HepG2 (cell line): ENCODE data around the gene CIDEA. TPM values are rescaled to one million over a fixed set of nuclear protein-coding genes. Genes with fewer than 3 reads are reported as not detected.

Experiments
- ATAC-seq: fragments of 200-7000 bp; cut with Tn5 transposase; 3 replicates; pipeline ENCODE4 v1.9.1; 2020; ENCODE audit warnings: mild to moderate bottlenecking, moderate library complexity
- BruUV-seq: library from RNA; stranded (reverse); fragments of 400-500 nt; replicated peaks from 2 replicates; lab custom pipeline; 2021; lab: Mats Ljungman, UMichigan
- CTCF ChIA-PET: fragments of 300-600 bp; formaldehyde crosslinking; extraction: SDS; loops from one replicate; lab custom pipeline; 2021; ENCODE audit warnings: low total read pairs, inconsistent platforms, low intra/inter-chr PET ratio; lab: Yijun Ruan, JAX
- POLR2A ChIA-PET: fragments of 350-600 bp; sonication (Branson Sonifier 250); formaldehyde crosslinking; loops from one replicate; lab custom pipeline; 2020; ENCODE audit warnings: antibody characterized with exemption, inconsistent platforms; lab: Yijun Ruan, JAX
- DNase-seq: peaks from one replicate; pipeline ENCODE4 v3.0.0-alpha.2; 2015; ENCODE audit warnings: low spot score
- FAIRE-seq: peaks from 3 replicates; lab custom pipeline; 2011; peaks lifted over from hg19 to GRCh38; lab: Jason Lieb, UNC
- H2AFZ ChIP-seq: one replicate; pipeline ENCODE4 v1.6.1; 2011; ENCODE audit warnings: low read length, inconsistent platforms
- H3K27ac ChIP-seq: fragments of 300-600 bp; 3 replicates; pipeline ENCODE4 v1.8.0; 2011; ENCODE audit warnings: mixed run types, mild to moderate bottlenecking, mixed read lengths, low read length, inconsistent platforms; ENCODE audit not compliant: insufficient read depth; ENCODE audit errors: extremely low read length
- H3K27me3 ChIP-seq, 2 experiments: fragments of 200-600 bp in 1 of 2; 2 replicates in 1 of 2; 3 replicates in 1 of 2; pipeline versions ENCODE4 v1.6.0 to v1.8.0; 2011; ENCODE audit warnings: low read length in 2 of 2, mild to moderate bottlenecking in 2 of 2, moderate library complexity in 2 of 2, inconsistent platforms in 1 of 2; ENCODE audit not compliant: insufficient read depth in 2 of 2, control insufficient read depth in 1 of 2
- H3K36me3 ChIP-seq, 2 experiments: fragments of 200-600 bp in 1 of 2; replicated peaks in 1 of 2; 2 replicates in 1 of 2; 3 replicates in 1 of 2; pipeline versions ENCODE4 v1.5.1 to v1.8.0; 2011; ENCODE audit warnings: low read length in 2 of 2, inconsistent platforms in 1 of 2; ENCODE audit not compliant: insufficient read depth in 2 of 2, control insufficient read depth in 1 of 2
- H3K4me1 ChIP-seq: 2 replicates; pipeline ENCODE4 v1.5.1; 2012; ENCODE audit warnings: low read length, inconsistent platforms; ENCODE audit not compliant: insufficient read depth
- H3K4me2 ChIP-seq: 2 replicates; pipeline ENCODE4 v1.6.0; 2011; ENCODE audit warnings: low read depth, low read length, inconsistent platforms
- H3K4me3 ChIP-seq, 3 experiments: fragments of 200-600 bp in 1 of 3; sonication (generic), shearing (Covaris generic) in 1 of 3; replicated peaks in 1 of 3; 2 replicates each; pipeline ENCODE4 v1.5.1; 2011 to 2016; ENCODE audit warnings: low read length in 3 of 3, inconsistent platforms in 2 of 3, low read depth in 2 of 3, mild to moderate bottlenecking in 2 of 3, control low read depth in 1 of 3, mixed read lengths in 1 of 3; ENCODE audit not compliant: insufficient read depth in 1 of 3
- H3K79me2 ChIP-seq: one replicate; pipeline ENCODE4 v1.6.1; 2011; ENCODE audit warnings: low read length, inconsistent platforms; ENCODE audit not compliant: insufficient read depth
- H3K9ac ChIP-seq: 2 replicates; pipeline ENCODE4 v1.6.0; 2011; ENCODE audit warnings: mild to moderate bottlenecking, low read depth, low read length, inconsistent platforms; ENCODE audit not compliant: insufficient read depth
- H3K9me3 ChIP-seq: 2 replicates; pipeline ENCODE4 v1.5.1; 2012; ENCODE audit warnings: mild to moderate bottlenecking, low read length
- H4K20me1 ChIP-seq: 2 replicates; pipeline ENCODE4 v1.6.0; 2011; ENCODE audit warnings: inconsistent platforms, mild to moderate bottlenecking, low read length, moderate library complexity; ENCODE audit not compliant: insufficient read depth
- CAMTA2 ChIP-seq: sonication (generic); formaldehyde crosslinking; IDR thresholded peaks from 2 replicates; pipeline ENCODE4 v1.4.0; 2020; ENCODE audit warnings: mild to moderate bottlenecking, missing genetic modification reagents, borderline replicate concordance
- E2F5 ChIP-seq: sonication (generic); formaldehyde crosslinking; conservative IDR thresholded peaks from 2 replicates; pipeline ENCODE4 v1.4.0; 2020; ENCODE audit warnings: missing genetic modification reagents
- IKZF1 ChIP-seq: fragments of 450-650 bp; IDR thresholded peaks from 2 replicates; pipeline ENCODE4 v1.7.1; 2016
- PAXIP1 ChIP-seq: sonication (generic); formaldehyde crosslinking; conservative IDR thresholded peaks from 2 replicates; pipeline ENCODE4 v1.4.0; 2020; ENCODE audit warnings: mild to moderate bottlenecking, missing genetic modification reagents, moderate library complexity
- ZBED4 ChIP-seq: sonication (generic); formaldehyde crosslinking; IDR thresholded peaks from 2 replicates; pipeline ENCODE4 v1.4.0; 2020; ENCODE audit warnings: missing genetic modification reagents, borderline replicate concordance
- WGBS: methylation state at CpG from one replicate; pipeline ENCODE4 v1.1.6; 2017; ENCODE audit warnings: low lambda C conversion rate; 5-methylcytosine and 5-hydroxymethylcytosine counted together
- in situ Hi-C: cut with HindIII; loops from 2 replicates; pipeline ENCODE4 v1.10.0; 2017; ENCODE audit warnings: low pct_unique_long_range_greater_than_20kb; ENCODE audit not compliant: extremely low pct_ligation_motif_present
- intact Hi-C: fragments of 100-400 bp; cut with micrococcal nuclease; formaldehyde crosslinking; loops from one replicate; pipeline ENCODE4 v1.10.0; 2022; ENCODE audit not compliant: unreplicated experiment
- polyA plus RNA-seq, 8 experiments: library from polyadenylated mRNA; depleted of rRNA in 3 of 8; stranded (reverse) in 7 of 8; unstranded in 1 of 8; fragments of >200 nt; fragmentation: Illumina TruSeq in 4 of 8; extraction: Trizol in 4 of 8; gene quantifications; 2 replicates each; pipeline versions ENCODE4 v1.2.1 to v1.2.3, GENCODE V29; 2011 to 2016; ENCODE audit warnings: low read depth in 4 of 8, missing spikeins in 1 of 8, mixed read lengths in 1 of 8; ENCODE audit not compliant: insufficient read depth in 1 of 8
- total RNA-seq, 5 experiments: library from RNA; depleted of rRNA; stranded (reverse); fragments of >200 nt; fragmentation: Illumina TruSeq; extraction: Trizol; gene quantifications; 2 replicates each; pipeline ENCODE4 v1.2.3, GENCODE V29; 2016; ENCODE audit warnings: low read depth in 1 of 5

Gene CIDEA
- total and polyA plus RNA-seq, 2 of the 13 experiments (the other 11 are each of a cell fraction or from before 2014, with no cell fraction given) = not detected

GRCh38 chr18:12315490-12315889 lies 61.3 kb downstream of the CIDEA start:
- DNase-seq (no peak), FAIRE-seq (no peak), ATAC-seq (no peak)
- Histone ChIP-seq H3K36me3 (0 out of 5 replicates have a peak, but pooled peaks cover 0 to 5% of the 10 kb centered on the region in 2 experiments), H3K4me1 (no peaks in the 10 kb centered on the region), H2AFZ (no peak overlapping the region), H3K4me2 (no peak overlapping the region), H3K9ac (no peak overlapping the region), H3K4me3 (no peak overlapping the region), H3K27ac (no peak overlapping the region), H3K27me3 (no peaks in the 10 kb centered on the region), H3K79me2 (no peaks in the 10 kb centered on the region), H3K9me3 (no peaks in the 10 kb centered on the region), H4K20me1 (no peaks in the 10 kb centered on the region)
- 90% methylated on average over 10 of the region's 10 CpGs for WGBS
- ChIA-PET POLR2A (no interaction called here), CTCF (no interaction called here)
- in situ Hi-C loops = no loop called here
- no TSS peak for BruUV-seq
- intact Hi-C loops = no loop called here
- TF ChIP-seq E2F5 (CRISPR knock-in tag) = no peak
- TF ChIP-seq ZBED4 = no peak
- TF ChIP-seq IKZF1 = no peak
- TF ChIP-seq PAXIP1 (CRISPR knock-in tag) = no peak
- no peak for TF ChIP-seq CAMTA2 (CRISPR knock-in tag)
